AG09319 (cell line): ENCODE results near the gene ABCG2.
"Not testable (repeated sequence)": the region's sequence is repeated elsewhere in the genome, so short reads cannot be mapped to it uniquely, and the experiment has no call there.

Experiments
- DNase-seq: peaks from one replicate; pipeline ENCODE4 v3.0.0-alpha.2; 2010; ENCODE audit warnings: low read depth; ENCODE audit errors: extremely low read depth
- TF ChIP-seq, protein P1 (sequence below): IDR thresholded peaks from 2 replicates; pipeline ENCODE4 v1.5.1; 2011; ENCODE audit warnings: low read depth, mild to moderate bottlenecking, inconsistent platforms, low read length, moderate library complexity

The ABCG2 gene

GRCh38 chr4:88166608-88167007, 8.2 kb upstream of the ABCG2 start:
- no peak for DNase-seq
- TF ChIP-seq, protein P1, sequence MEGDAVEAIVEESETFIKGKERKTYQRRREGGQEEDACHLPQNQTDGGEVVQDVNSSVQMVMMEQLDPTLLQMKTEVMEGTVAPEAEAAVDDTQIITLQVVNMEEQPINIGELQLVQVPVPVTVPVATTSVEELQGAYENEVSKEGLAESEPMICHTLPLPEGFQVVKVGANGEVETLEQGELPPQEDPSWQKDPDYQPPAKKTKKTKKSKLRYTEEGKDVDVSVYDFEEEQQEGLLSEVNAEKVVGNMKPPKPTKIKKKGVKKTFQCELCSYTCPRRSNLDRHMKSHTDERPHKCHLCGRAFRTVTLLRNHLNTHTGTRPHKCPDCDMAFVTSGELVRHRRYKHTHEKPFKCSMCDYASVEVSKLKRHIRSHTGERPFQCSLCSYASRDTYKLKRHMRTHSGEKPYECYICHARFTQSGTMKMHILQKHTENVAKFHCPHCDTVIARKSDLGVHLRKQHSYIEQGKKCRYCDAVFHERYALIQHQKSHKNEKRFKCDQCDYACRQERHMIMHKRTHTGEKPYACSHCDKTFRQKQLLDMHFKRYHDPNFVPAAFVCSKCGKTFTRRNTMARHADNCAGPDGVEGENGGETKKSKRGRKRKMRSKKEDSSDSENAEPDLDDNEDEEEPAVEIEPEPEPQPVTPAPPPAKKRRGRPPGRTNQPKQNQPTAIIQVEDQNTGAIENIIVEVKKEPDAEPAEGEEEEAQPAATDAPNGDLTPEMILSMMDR, result no peak

GRCh38 chr4:88163336-88163735, 4.9 kb upstream of the ABCG2 start:
- no peak for DNase-seq
- TF ChIP-seq, protein P1, result no peak

- DNase-seq, result no peak
Measured at GRCh38 chr4:88162626-88163025, 4.2 kb upstream of the ABCG2 start.

DNA sequence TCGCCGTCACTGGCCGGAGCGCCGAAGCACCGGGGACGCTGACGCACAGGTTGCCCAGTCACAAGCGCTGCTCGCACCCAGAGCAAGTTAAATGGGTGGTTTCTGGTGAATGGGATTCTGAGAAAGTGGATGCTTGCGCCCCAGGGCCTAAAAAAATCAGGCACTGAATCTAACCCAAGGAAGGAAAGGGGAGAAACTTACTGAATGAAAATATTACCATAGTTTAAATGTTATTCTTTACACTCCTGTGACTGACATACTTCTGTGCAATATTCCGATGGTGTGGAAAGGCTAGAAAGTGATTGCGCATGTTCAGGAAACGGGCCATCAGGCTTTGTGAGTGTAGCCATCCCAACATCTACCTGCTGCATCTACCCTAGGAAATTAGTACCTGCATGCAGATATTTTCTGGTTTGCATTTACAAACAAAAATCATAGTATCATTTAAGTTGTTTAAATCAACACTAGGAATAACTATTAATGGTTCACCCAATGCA, 838 bp upstream of the ABCG2 start:
- TF ChIP-seq, protein P1, result no peak
- DNase-seq, result no peak

More at GRCh38 chr4:88162626-88163025, 4.2 kb upstream of the ABCG2 start:
- TF ChIP-seq, protein P1, result no peak

- TF ChIP-seq, protein P1, result no peak
- no peak for DNase-seq
Measured at GRCh38 chr4:88158038-88158488, 376 bp downstream of the ABCG2 start.

DNA sequence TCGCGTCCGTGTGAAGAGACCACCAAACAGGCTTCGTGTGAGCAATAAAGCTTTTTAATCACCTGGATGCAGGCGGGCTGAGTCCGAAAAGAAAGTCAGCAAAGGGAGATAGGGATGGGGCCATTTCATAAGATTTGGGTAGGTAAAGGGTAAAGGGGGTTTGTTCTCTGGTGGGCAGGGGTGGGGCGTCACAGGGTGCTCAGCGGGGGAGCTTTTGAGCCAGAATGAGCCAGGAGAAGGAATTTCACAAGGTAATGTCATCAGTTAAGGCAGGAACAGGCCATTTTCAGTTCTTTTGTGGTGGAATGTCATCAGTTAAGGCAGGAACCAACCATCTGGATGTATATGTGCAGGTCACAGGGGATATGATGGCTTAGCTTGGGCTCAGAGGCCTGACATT, 6.1 kb downstream of the ABCG2 start:
- not testable (repeated sequence) for DNase-seq

GRCh38 chr4:88148560-88148959, 9.9 kb downstream of the ABCG2 start:
- no peak for DNase-seq

DNA sequence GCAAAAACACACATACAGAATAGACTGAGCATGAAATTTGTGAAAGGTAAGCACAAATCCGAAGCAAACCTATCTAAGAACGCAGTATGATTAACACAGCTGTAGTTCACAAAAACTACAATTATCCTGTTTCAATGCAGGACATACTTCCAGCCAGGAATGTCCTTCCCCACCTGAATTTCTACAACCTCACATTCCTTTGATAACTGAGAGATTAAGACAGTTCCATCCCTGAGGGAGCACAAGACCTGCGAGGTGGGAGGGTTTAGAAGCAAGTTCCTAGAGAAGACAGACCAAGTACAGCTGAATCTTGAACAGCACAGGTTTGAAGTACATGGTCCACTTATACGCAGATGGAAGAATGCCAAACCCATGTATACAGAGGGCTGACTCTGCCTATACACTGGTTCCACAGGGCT, 10.6 kb downstream of the ABCG2 start:
- no peak for DNase-seq
- TF ChIP-seq, protein P1, result no peak

More at GRCh38 chr4:88148560-88148959, 9.9 kb downstream of the ABCG2 start:
- TF ChIP-seq, protein P1, result no peak
